HUES64 (cell line): ENCODE data around the gene CERS1.

ENCODE experiments used
- H3K27ac ChIP-seq: 2 replicates; pipeline ENCODE4 v1.7.0; 2013; ENCODE audit warnings: low read depth, low read length, inconsistent platforms
- H3K27me3 ChIP-seq: 2 replicates; pipeline ENCODE4 v1.6.1; 2013; ENCODE audit warnings: mild to moderate bottlenecking, low read length; ENCODE audit not compliant: insufficient read depth
- H3K36me3 ChIP-seq: 2 replicates; pipeline ENCODE4 v1.6.1; 2013; ENCODE audit warnings: mild to moderate bottlenecking, low read length; ENCODE audit not compliant: insufficient read depth
- H3K4me1 ChIP-seq: 2 replicates; pipeline ENCODE4 v1.6.1; 2013; ENCODE audit warnings: mild to moderate bottlenecking, low read length, moderate library complexity; ENCODE audit not compliant: insufficient read depth
- H3K4me3 ChIP-seq: 2 replicates; pipeline ENCODE4 v1.5.1; 2013; ENCODE audit warnings: mild to moderate bottlenecking, low read length, moderate library complexity
- H3K9ac ChIP-seq: 2 replicates; pipeline ENCODE4 v1.6.1; 2013; ENCODE audit warnings: mild to moderate bottlenecking, low read depth, low read length
- H3K9me3 ChIP-seq: 2 replicates; pipeline ENCODE4 v1.6.1; 2013; ENCODE audit warnings: low read depth, low read length; ENCODE audit not compliant: insufficient read depth
- WGBS: fragments of 150-250, 120-280 bp; methylation state at CpG from one replicate; pipeline ENCODE4 v1.1.7; 2013; ENCODE audit warnings: missing lambda C conversion rate; 5-methylcytosine and 5-hydroxymethylcytosine counted together

CERS1 gene

GRCh38 chr19:18851673-18852325 is 44.2 kb downstream of the CERS1 start:
- no peaks in the 10 kb centered on the region for H3K27me3 ChIP-seq
- H3K4me3 ChIP-seq, result no peak overlapping the region
- H3K4me1 ChIP-seq, result no peaks in the 10 kb centered on the region
- H3K27ac ChIP-seq, result no peak overlapping the region
- no peaks in the 10 kb centered on the region for H3K9me3 ChIP-seq
- 95% methylated on average over 31 of the region's 31 CpGs for whole genome bisulfite sequencing
- H3K9ac ChIP-seq, result no peak overlapping the region
- peaks cover 89% of the 10 kb centered on the region for H3K36me3 ChIP-seq

- Histone ChIP-seq H3K36me3 (peaks cover 79% of the 10 kb centered on the region), H3K4me1 (no peaks in the 10 kb centered on the region), H3K27me3 (no peaks in the 10 kb centered on the region), H3K9ac (no peak overlapping the region), H3K4me3 (no peak overlapping the region), H3K9me3 (no peaks in the 10 kb centered on the region), H3K27ac (no peak overlapping the region)
- 93% methylated on average over 26 of the region's 27 CpGs for whole genome bisulfite sequencing
Observed at GRCh38 chr19:18850471-18851375, 45.2 kb downstream of the CERS1 start.

GRCh38 chr19:18849838-18850400 is 46.0 kb downstream of the CERS1 start:
- no peaks in the 10 kb centered on the region for H3K4me1 ChIP-seq
- no peak overlapping the region for H3K9ac ChIP-seq
- H3K36me3 ChIP-seq, result peaks cover 73% of the 10 kb centered on the region
- H3K4me3 ChIP-seq, result no peak overlapping the region
- H3K9me3 ChIP-seq, result no peaks in the 10 kb centered on the region
- no peak overlapping the region for H3K27ac ChIP-seq
- H3K27me3 ChIP-seq, result no peaks in the 10 kb centered on the region
- 95% methylated on average over 16 of the region's 16 CpGs for WGBS

GRCh38 chr19:18848878-18849661 is 46.9 kb downstream of the CERS1 start:
- Histone ChIP-seq H3K27ac (no peak overlapping the region), H3K36me3 (peaks cover 64% of the 10 kb centered on the region), H3K9me3 (no peaks in the 10 kb centered on the region), H3K27me3 (no peaks in the 10 kb centered on the region), H3K9ac (no peak overlapping the region), H3K4me3 (no peak overlapping the region), H3K4me1 (no peaks in the 10 kb centered on the region)
- WGBS, result 95% methylated on average over 23 of the region's 23 CpGs

GRCh38 chr19:18847549-18848463 is 48.2 kb downstream of the CERS1 start:
- WGBS, result 95% methylated on average over 24 of the region's 24 CpGs
- Histone ChIP-seq H3K36me3 (peaks cover 52% of the 10 kb centered on the region), H3K27me3 (no peaks in the 10 kb centered on the region), H3K4me3 (no peak overlapping the region), H3K4me1 (no peaks in the 10 kb centered on the region), H3K27ac (no peak overlapping the region), H3K9me3 (no peaks in the 10 kb centered on the region), H3K9ac (no peak overlapping the region)

GRCh38 chr19:18846862-18847548 is 49.0 kb downstream of the CERS1 start:
- Histone ChIP-seq H3K36me3 (peaks cover 45% of the 10 kb centered on the region), H3K9ac (no peak overlapping the region), H3K27me3 (no peaks in the 10 kb centered on the region), H3K4me1 (no peaks in the 10 kb centered on the region), H3K9me3 (no peaks in the 10 kb centered on the region), H3K27ac (no peak overlapping the region), H3K4me3 (no peak overlapping the region)
- WGBS, result 79% methylated on average over 18 of the region's 19 CpGs

- Histone ChIP-seq H3K4me3 (no peak overlapping the region), H3K4me1 (no peaks in the 10 kb centered on the region), H3K9me3 (no peaks in the 10 kb centered on the region), H3K36me3 (peaks cover 35% of the 10 kb centered on the region), H3K27me3 (no peaks in the 10 kb centered on the region), H3K27ac (no peak overlapping the region), H3K9ac (no peak overlapping the region)
- WGBS, result 94% methylated on average over 12 of the region's 12 CpGs
Observed at GRCh38 chr19:18845961-18846360, 50.0 kb downstream of the CERS1 start.

GRCh38 chr19:18844806-18845329 is 51.1 kb downstream of the CERS1 start:
- Histone ChIP-seq H3K27me3 (no peaks in the 10 kb centered on the region), H3K9me3 (no peaks in the 10 kb centered on the region), H3K4me3 (no peak overlapping the region), H3K36me3 (peaks cover 24% of the 10 kb centered on the region), H3K4me1 (0 out of 2 replicates have a peak, but pooled peaks cover 2% of the 10 kb centered on the region), H3K9ac (no peak overlapping the region), H3K27ac (no peak overlapping the region)
- WGBS, result 94% methylated on average over 8 of the region's 8 CpGs

- Histone ChIP-seq H3K9ac (no peak overlapping the region), H3K4me3 (no peak overlapping the region), H3K27me3 (no peaks in the 10 kb centered on the region), H3K4me1 (peaks cover 8% of the 10 kb centered on the region), H3K9me3 (no peaks in the 10 kb centered on the region), H3K27ac (no peak overlapping the region), H3K36me3 (peaks cover 20% of the 10 kb centered on the region)
- 89% methylated on average over 7 of the region's 7 CpGs for WGBS
Observed at GRCh38 chr19:18843960-18844359, 52.0 kb downstream of the CERS1 start.
